A549 (cell line): ENCODE results near the gene TUT1. TPM values are rescaled to one million over a fixed set of nuclear protein-coding genes. Genes with fewer than 3 reads are reported as not detected.
A peak's percentile ranks its signal among the peaks of the same experiment; 100 is the strongest.

Experiments used
- ATAC-seq, 2 experiments: fragments of 200-7000 bp in 1 of 2; fragments of >200 bp in 1 of 2; cut with Nextera tagmentation in 1 of 2; cut with Tn5 transposase in 1 of 2; 3 replicates each; pipeline versions ENCODE4 v1.8.0 to v1.9.1; 2018 to 2020; ENCODE audit warnings: mild to moderate bottlenecking in 1 of 2, moderate library complexity in 1 of 2
- CTCF ChIA-PET: fragments of 300-600 bp; sonication (Branson Sonifier 250); formaldehyde crosslinking; extraction: SDS; loops from one replicate; lab custom pipeline; 2021; ENCODE audit warnings: antibody characterized with exemption, inconsistent platforms; lab: Yijun Ruan, JAX
- POLR2A ChIA-PET: fragments of 350-600 bp; formaldehyde crosslinking; extraction: SDS; loops from one replicate; lab custom pipeline; 2021; ENCODE audit warnings: antibody characterized with exemption, inconsistent platforms; lab: Yijun Ruan, JAX
- DNase-seq, 2 experiments: peaks; one replicate each; pipeline versions ENCODE4 v3.0.0 to v3.0.0-alpha.2; 2011 to 2016; ENCODE audit warnings: low read depth in 1 of 2, low spot score in 1 of 2
- FAIRE-seq: peaks from 2 replicates; lab custom pipeline; 2011; peaks lifted over from hg19 to GRCh38; lab: Jason Lieb, UNC
- H3K27ac ChIP-seq, 2 experiments: fragments of >200 bp; sonication (Bioruptor Twin); formaldehyde crosslinking; 3 replicates each; pipeline ENCODE4 v1.5.1; 2016 to 2017
- H3K4me1 ChIP-seq: fragments of >200 bp; sonication (Bioruptor Twin); formaldehyde crosslinking; 3 replicates; pipeline ENCODE4 v1.6.1; 2016
- H3K4me2 ChIP-seq: fragments of >200 bp; sonication (Bioruptor Twin); formaldehyde crosslinking; 3 replicates; pipeline ENCODE4 v1.6.1; 2016
- H3K4me3 ChIP-seq: fragments of >200 bp; sonication (Bioruptor Twin); formaldehyde crosslinking; 3 replicates; pipeline ENCODE4 v1.5.1; 2016
- H3K9me3 ChIP-seq: fragments of >200 bp; sonication (Bioruptor Twin); formaldehyde crosslinking; 3 replicates; pipeline ENCODE4 v1.6.1; 2016
- CBX2 ChIP-seq: fragments of 200-600 bp; sonication (generic); IDR thresholded peaks from 2 replicates; pipeline ENCODE4 v1.6.1; 2016; ENCODE audit warnings: low read depth, mild to moderate bottlenecking, borderline replicate concordance
- CEBPB ChIP-seq, 2 experiments: fragments of >200 bp in 1 of 2; sonication (Bioruptor Twin) in 1 of 2; formaldehyde crosslinking in 1 of 2; IDR thresholded peaks; 2 replicates each; pipeline ENCODE4 v1.6.1; 2012 to 2016
- CHD2 ChIP-seq: fragments of 150-350 bp; IDR thresholded peaks from 2 replicates; pipeline ENCODE4 v1.6.1; 2014; ENCODE audit warnings: low read length; ENCODE audit not compliant: partially characterized antibody
- CHD4 ChIP-seq: fragments of 200-600 bp; sonication (generic); IDR thresholded peaks from 2 replicates; pipeline ENCODE4 v1.6.1; 2016; ENCODE audit warnings: antibody characterized with exemption, mild to moderate bottlenecking, borderline replicate concordance
- CTCF ChIP-seq: fragments of >200 bp; sonication (Bioruptor Twin); formaldehyde crosslinking; IDR thresholded peaks from 3 replicates; pipeline ENCODE4 v1.5.1; 2016
- EHMT2 ChIP-seq: fragments of 200-600 bp; sonication (generic); IDR thresholded peaks from 2 replicates; pipeline ENCODE4 v1.6.1; 2016; ENCODE audit warnings: antibody characterized with exemption, low read depth, mild to moderate bottlenecking, moderate library complexity
- FOSB ChIP-seq: fragments of 250-450 bp; sonication (Bioruptor Pico); IDR thresholded peaks from 2 replicates; pipeline ENCODE4 v1.5.0; 2020; ENCODE audit warnings: mild to moderate bottlenecking, moderate library complexity
- FOSL2 ChIP-seq, 2 experiments: fragments of 450-650 bp in 1 of 2; fragments of >200 bp in 1 of 2; sonication (Bioruptor Twin) in 1 of 2; formaldehyde crosslinking; IDR thresholded peaks; 2 replicates each; pipeline versions ENCODE4 v1.5.0 to v1.6.1; 2016 to 2020; ENCODE audit warnings: mild to moderate bottlenecking in 1 of 2, moderate library complexity in 1 of 2
- FOXS1 ChIP-seq: fragments of 250-450 bp; sonication (Bioruptor Pico); IDR thresholded peaks from 2 replicates; pipeline ENCODE4 v1.5.0; 2020; ENCODE audit warnings: mild to moderate bottlenecking, moderate library complexity
- GATA3 ChIP-seq: IDR thresholded peaks from 2 replicates; pipeline ENCODE4 v1.6.1; 2012; ENCODE audit warnings: borderline replicate concordance
- HEYL ChIP-seq: fragments of 250-450 bp; sonication (Bioruptor Pico); IDR thresholded peaks from 2 replicates; pipeline ENCODE4 v1.8.0; 2021; ENCODE audit warnings: mild to moderate bottlenecking, moderate library complexity
- HOXA7 ChIP-seq: fragments of 250-450 bp; sonication (Bioruptor Pico); IDR thresholded peaks from 2 replicates; pipeline ENCODE4 v1.5.0; 2020; ENCODE audit warnings: mild to moderate bottlenecking, moderate library complexity
- HOXB5 ChIP-seq: fragments of 250-450 bp; sonication (Bioruptor Pico); IDR thresholded peaks from 2 replicates; pipeline ENCODE4 v1.5.0; 2020; ENCODE audit warnings: mild to moderate bottlenecking, moderate library complexity
- JUN ChIP-seq, 2 experiments: fragments of >200 bp; sonication (Bioruptor Twin); formaldehyde crosslinking; IDR thresholded peaks; 2 replicates in 1 of 2; 3 replicates in 1 of 2; pipeline ENCODE4 v1.6.1; 2016 to 2017
- KDM5A ChIP-seq: fragments of 200-600 bp; sonication (generic); IDR thresholded peaks from 2 replicates; pipeline ENCODE4 v1.6.1; 2016; ENCODE audit warnings: antibody characterized with exemption, mild to moderate bottlenecking
- MAX ChIP-seq: IDR thresholded peaks from 2 replicates; pipeline ENCODE4 v1.6.1; 2012
- MAZ ChIP-seq: fragments of 150-350 bp; IDR thresholded peaks from 2 replicates; pipeline ENCODE4 v1.6.1; 2014; ENCODE audit warnings: antibody characterized with exemption, low read depth, low read length, borderline replicate concordance
- MYC ChIP-seq: IDR thresholded peaks from 2 replicates; pipeline ENCODE4 v1.6.1; 2012; ENCODE audit warnings: mild to moderate bottlenecking, inconsistent platforms, low read length, improper control_type of control experiment, borderline replicate concordance
- NFE2L2 ChIP-seq: fragments of 150-350 bp; conservative IDR thresholded peaks from 2 replicates; pipeline ENCODE4 v1.6.1; 2014; ENCODE audit warnings: low read length
- NPAS2 ChIP-seq: fragments of 250-450 bp; sonication (Bioruptor Pico); IDR thresholded peaks from 2 replicates; pipeline ENCODE4 v1.8.0; 2022; ENCODE audit warnings: mild to moderate bottlenecking, moderate library complexity, borderline replicate concordance
- PHF8 ChIP-seq: fragments of 200-600 bp; sonication (generic); IDR thresholded peaks from 2 replicates; pipeline ENCODE4 v1.6.1; 2016; ENCODE audit warnings: low read depth, mild to moderate bottlenecking, antibody characterized with exemption, moderate library complexity, borderline replicate concordance
- REST ChIP-seq: fragments of 200-600 bp; sonication (generic); IDR thresholded peaks from 2 replicates; pipeline ENCODE4 v1.6.1; 2016; ENCODE audit warnings: antibody characterized with exemption, mild to moderate bottlenecking, moderate library complexity
- USF2 ChIP-seq: fragments of 450-650 bp; IDR thresholded peaks from 2 replicates; pipeline ENCODE4 v1.6.1; 2014; ENCODE audit warnings: antibody characterized with exemption
- ZNF302 ChIP-seq: fragments of 250-450 bp; sonication (Bioruptor Pico); IDR thresholded peaks from 2 replicates; pipeline ENCODE4 v1.9.0; 2021; ENCODE audit warnings: inconsistent platforms, mild to moderate bottlenecking, moderate library complexity
- WGBS: methylation state at CpG from one replicate; pipeline ENCODE4 v1.1.6; 2017; ENCODE audit errors: missing lambda C conversion rate; 5-methylcytosine and 5-hydroxymethylcytosine counted together
- polyA plus RNA-seq, 4 experiments: library from polyadenylated mRNA; depleted of rRNA in 3 of 4; stranded (reverse); fragments of >200 nt; fragmentation: RNase III in 1 of 4; extraction: RNeasy Plus Mini Kit Qiagen cat#74134 plus additional on column Dnase treatment in 1 of 4; gene quantifications; 2 replicates in 3 of 4; 3 replicates in 1 of 4; pipeline ENCODE4 v1.2.3, GENCODE V29; 2011 to 2017

The TUT1 gene
- polyA plus RNA-seq, 2 of the 4 experiments (the other 2 are of a cell fraction), result 11.1 to 15.5 TPM

GRCh38 chr11:62599901-62600300 is 8.6 kb upstream of the TUT1 start:
- peak overlapping the region; percentile 95 to 98 for H3K27ac ChIP-seq
- peak overlapping the region; percentile 95 for H3K4me2 ChIP-seq
- POLR2A ChIA-PET, result interaction anchor here (0.9 to 3.5 kb wide), 5 partner anchors 8 to 154 kb away, joined by 4 to 75 read pairs (median 5); partner anchors contain the start of genes C11orf98, CSKMT, INTS5 and TUT1
- peaks cover 28% of the 10 kb centered on the region for H3K4me1 ChIP-seq
- no peak for FAIRE-seq
- 68% methylated on average over 5 of the region's 5 CpGs for WGBS
- CTCF ChIA-PET, result interaction anchor here (0.6 to 5.1 kb wide), 3 partner anchors 12 to 1218 kb away, joined by 3 to 42 read pairs (median 8); partner anchors contain the start of genes EML3 and ROM1
- no peak for ATAC-seq
- DNase-seq, result no peak
- no peaks in the 10 kb centered on the region for H3K9me3 ChIP-seq
- peak overlapping the region; percentile 92 for H3K4me3 ChIP-seq
- TF ChIP-seq NFE2L2 (no peak), CEBPB (IDR thresholded peaks at IDR 0.05) (no peak), HEYL (CRISPR knock-in tag) (no peak), JUN (IDR thresholded peaks at IDR 0.05) (no peak), MYC (no peak), ZNF302 (CRISPR knock-in tag) (no peak), CHD4 (no peak)

GRCh38 chr11:62599069-62599696 is 7.9 kb upstream of the TUT1 start:
- peak; percentile 97 to 99 for DNase-seq
- FAIRE-seq, result no peak
- peak overlapping the region; percentile 92 for H3K4me3 ChIP-seq
- H3K4me2 ChIP-seq, result peak overlapping the region; percentile 95
- TF ChIP-seq HOXB5 (CRISPR knock-in tag) (no peak), GATA3 (0 out of 2 replicates have a peak, but pooled peaks have one; percentile 30), FOXS1 (CRISPR knock-in tag) (no peak), REST (0 out of 2 replicates have a peak, but pooled peaks have one; percentile 8), CEBPB (IDR thresholded peaks at IDR 0.05) (peak in 1 of 2 experiments; percentile 42; a peak in 1 of 4 replicates), JUN (IDR thresholded peaks at IDR 0.05) (peak in 1 of 2 experiments; percentile 30; a peak in 1 of 5 replicates), MAZ (0 out of 2 replicates have a peak, but pooled peaks have one; percentile 46), MAX (peak; percentile 62), NPAS2 (CRISPR knock-in tag) (no peak)
- TF ChIP-seq, all 56 proteins: peak for 6
- WGBS, result 39% methylated on average over 7 of the region's 7 CpGs
- ATAC-seq, result peak; percentile 32 to 76; a peak in 5 of 6 replicates
- no peaks in the 10 kb centered on the region for H3K9me3 ChIP-seq
- ChIA-PET CTCF (interaction anchor here (0.6 to 1.7 kb wide), 4 partner anchors 8 to 56 kb away, joined by 3 to 8 read pairs (median 3); no protein-coding TSS in a partner anchor), POLR2A (interaction anchor here (0.9 to 3.5 kb wide), 4 partner anchors 7 to 66 kb away, joined by 4 to 75 read pairs (median 5); partner anchors contain the start of genes C11orf98, CSKMT, INTS5 and TUT1)
- H3K27ac ChIP-seq, result peak overlapping the region; percentile 95 to 98
- H3K4me1 ChIP-seq, result peaks cover 25% of the 10 kb centered on the region

GRCh38 chr11:62595124-62595523 is 3.8 kb upstream of the TUT1 start:
- peaks cover 37% of the 10 kb centered on the region for H3K4me1 ChIP-seq
- DNase-seq, result no peak
- ChIA-PET CTCF (interaction anchor here (1.4 to 4.9 kb wide), 11 partner anchors 9 to 200 kb away, joined by 3 to 32 read pairs (median 8); partner anchors contain the start of gene B3GAT3), POLR2A (no interaction called here)
- WGBS, result 95% methylated on average over 8 of the region's 8 CpGs
- no peak for ATAC-seq
- FAIRE-seq, result no peak
- H3K4me2 ChIP-seq, result no peak overlapping the region
- no peak overlapping the region for H3K4me3 ChIP-seq
- H3K9me3 ChIP-seq, result no peaks in the 10 kb centered on the region
- no peak overlapping the region for H3K27ac ChIP-seq
- TF ChIP-seq EHMT2, result no peak
- TF ChIP-seq GATA3, result no peak
- TF ChIP-seq FOSL2 (IDR thresholded peaks at IDR 0.05), result no peak
- no peak for TF ChIP-seq FOSL2 (CRISPR knock-in tag; IDR thresholded peaks at IDR 0.05)
- TF ChIP-seq FOSB, result no peak
- no peak for TF ChIP-seq MAX
- no peak for TF ChIP-seq CTCF
- no peak for TF ChIP-seq NPAS2 (CRISPR knock-in tag)
- no peak for TF ChIP-seq HEYL (CRISPR knock-in tag)
- no peak for TF ChIP-seq CBX2
- no peak for TF ChIP-seq PHF8
- TF ChIP-seq USF2, result no peak
- no peak for TF ChIP-seq JUN (IDR thresholded peaks at IDR 0.05)
- TF ChIP-seq CHD2, result no peak
- no peak for TF ChIP-seq CHD4
- TF ChIP-seq HOXA7, result no peak
- TF ChIP-seq KDM5A, result no peak
